Gastroesophageal sphincter (tissue), 3 donors: ENCODE data around the gene YLPM1.

ENCODE experiments used
- CTCF ChIP-seq, 4 experiments: fragments of 200-600 bp in 2 of 4; fragments of 450-650 bp in 2 of 4; sonication (generic) in 1 of 4; IDR thresholded peaks; one replicate each; pipeline ENCODE4 v1.5.1; 2017 to 2019; ENCODE audit warnings: antibody characterized with exemption in 4 of 4, mild to moderate bottlenecking in 2 of 4, moderate library complexity in 2 of 4
- EP300 ChIP-seq: sonication (generic); formaldehyde crosslinking; IDR thresholded peaks from one replicate; pipeline ENCODE4 v1.6.1; 2017; ENCODE audit warnings: antibody characterized with exemption, mild to moderate bottlenecking
- POLR2A ChIP-seq, 2 donors: fragments of 450-650 bp; IDR thresholded peaks; one replicate each; pipeline ENCODE4 v1.6.1; 2017; ENCODE audit warnings: antibody characterized with exemption in 2 of 2, mild to moderate bottlenecking in 2 of 2, moderate library complexity in 1 of 2
- POLR2AphosphoS5 ChIP-seq: sonication (generic); formaldehyde crosslinking; IDR thresholded peaks from one replicate; pipeline ENCODE4 v1.6.1; 2017; ENCODE audit warnings: antibody characterized with exemption

DNA sequence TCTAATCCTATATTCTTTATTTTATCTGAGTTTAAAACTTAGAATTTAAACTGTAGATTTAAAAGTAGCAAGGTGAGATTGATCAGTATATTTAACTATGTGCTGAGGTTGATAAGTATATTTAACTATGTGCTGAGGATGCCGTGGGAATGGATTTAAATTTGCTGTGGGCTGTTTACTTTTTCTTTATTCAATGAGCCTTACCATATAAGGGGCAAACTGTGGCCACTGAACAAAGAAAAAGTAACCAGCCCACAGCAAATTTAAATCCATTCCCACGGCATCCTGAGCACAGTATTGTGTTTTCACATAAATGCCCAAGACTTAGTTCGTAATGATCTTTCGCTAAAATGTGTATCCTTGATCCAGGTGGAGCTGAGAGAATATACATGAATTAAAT is 69.7 kb downstream of the YLPM1 start:
- no peak for TF ChIP-seq CTCF (IDR thresholded peaks at IDR 0.05)
- no peak for TF ChIP-seq POLR2A (IDR thresholded peaks at IDR 0.05)
- TF ChIP-seq POLR2AphosphoS5, result no peak
- no peak for TF ChIP-seq EP300
